Astrocyte of the cerebellum (primary cell): ENCODE data around the gene MEST.
"Not testable (repeated sequence)": the region's sequence is repeated elsewhere in the genome, so short reads cannot be mapped to it uniquely, and the experiment has no call there.

Source experiments
- DNase-seq: peaks from one replicate; pipeline ENCODE4 v3.0.0-alpha.2; 2011; ENCODE audit warnings: low read depth
- H3K4me3 ChIP-seq: 2 replicates; pipeline ENCODE4 v1.5.1; 2011; ENCODE audit warnings: mild to moderate bottlenecking, low read depth, low read length, moderate library complexity
- CTCF ChIP-seq: IDR thresholded peaks from 2 replicates; pipeline ENCODE4 v1.5.1; 2012; ENCODE audit warnings: low read length, low read depth, moderate library complexity, mild to moderate bottlenecking; ENCODE audit errors: missing control alignments
- in situ Hi-C: cut with HindIII; loops from 2 replicates; pipeline ENCODE4 v1.10.0; 2017; ENCODE audit warnings: low sequenced_read_pairs

Gene MEST, protein sequence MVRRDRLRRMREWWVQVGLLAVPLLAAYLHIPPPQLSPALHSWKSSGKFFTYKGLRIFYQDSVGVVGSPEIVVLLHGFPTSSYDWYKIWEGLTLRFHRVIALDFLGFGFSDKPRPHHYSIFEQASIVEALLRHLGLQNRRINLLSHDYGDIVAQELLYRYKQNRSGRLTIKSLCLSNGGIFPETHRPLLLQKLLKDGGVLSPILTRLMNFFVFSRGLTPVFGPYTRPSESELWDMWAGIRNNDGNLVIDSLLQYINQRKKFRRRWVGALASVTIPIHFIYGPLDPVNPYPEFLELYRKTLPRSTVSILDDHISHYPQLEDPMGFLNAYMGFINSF

DNA sequence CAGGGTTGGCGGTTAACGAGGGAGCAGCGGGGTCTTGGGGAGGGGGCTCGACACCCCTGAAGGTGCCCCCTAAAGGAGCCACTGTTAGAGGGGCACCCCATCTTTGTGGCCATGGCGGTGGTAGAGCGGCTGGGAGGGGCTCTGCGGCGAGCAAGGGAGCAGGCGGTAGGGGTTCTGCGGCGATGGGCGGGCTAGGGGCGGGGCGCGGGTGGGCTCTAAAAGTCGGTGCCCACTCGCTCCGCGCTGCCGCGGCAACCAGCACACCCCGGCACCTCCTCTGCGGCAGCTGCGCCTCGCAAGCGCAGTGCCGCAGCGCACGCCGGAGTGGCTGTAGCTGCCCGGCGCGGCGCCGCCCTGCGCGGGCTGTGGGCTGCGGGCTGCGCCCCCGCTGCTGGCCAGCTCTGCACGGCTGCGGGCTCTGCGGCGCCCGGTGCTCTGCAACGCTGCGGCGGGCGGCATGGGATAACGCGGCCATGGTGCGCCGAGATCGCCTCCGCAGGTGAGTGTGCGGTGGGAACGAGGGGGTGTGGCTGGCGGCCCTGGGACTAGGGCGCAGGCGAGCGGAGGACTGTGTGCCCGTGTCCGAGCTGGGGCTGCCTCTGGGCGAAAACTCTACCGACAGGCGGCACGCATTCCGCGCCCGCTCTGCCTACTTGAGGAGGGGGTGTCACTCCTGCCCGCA lies at the start of gene MEST:
Gene MEST, plus strand, starts transcription at position 245 of the 682 bp plus-strand sequence. Its CDS starts 229 bp downstream, at position 474.
- in situ Hi-C loops = no loop called here
- DNase-seq = no peak
- H3K4me3 ChIP-seq = peak within 1 kb of the TSS; percentile 69
- TF ChIP-seq CTCF = no peak

- in situ Hi-C loops = no loop called here
- no peak for TF ChIP-seq CTCF
- DNase-seq = no peak
- H3K4me3 ChIP-seq = no peak overlapping the region
These were observed 49.3 kb upstream of the MEST start for GRCh38 chr7:130442601-130443000.

- DNase-seq = no peak
- H3K4me3 ChIP-seq = no peak overlapping the region
- in situ Hi-C loops = no loop called here
- TF ChIP-seq CTCF = no peak
These were observed 47.7 kb upstream of the MEST start for GRCh38 chr7:130444234-130444633.

DNA sequence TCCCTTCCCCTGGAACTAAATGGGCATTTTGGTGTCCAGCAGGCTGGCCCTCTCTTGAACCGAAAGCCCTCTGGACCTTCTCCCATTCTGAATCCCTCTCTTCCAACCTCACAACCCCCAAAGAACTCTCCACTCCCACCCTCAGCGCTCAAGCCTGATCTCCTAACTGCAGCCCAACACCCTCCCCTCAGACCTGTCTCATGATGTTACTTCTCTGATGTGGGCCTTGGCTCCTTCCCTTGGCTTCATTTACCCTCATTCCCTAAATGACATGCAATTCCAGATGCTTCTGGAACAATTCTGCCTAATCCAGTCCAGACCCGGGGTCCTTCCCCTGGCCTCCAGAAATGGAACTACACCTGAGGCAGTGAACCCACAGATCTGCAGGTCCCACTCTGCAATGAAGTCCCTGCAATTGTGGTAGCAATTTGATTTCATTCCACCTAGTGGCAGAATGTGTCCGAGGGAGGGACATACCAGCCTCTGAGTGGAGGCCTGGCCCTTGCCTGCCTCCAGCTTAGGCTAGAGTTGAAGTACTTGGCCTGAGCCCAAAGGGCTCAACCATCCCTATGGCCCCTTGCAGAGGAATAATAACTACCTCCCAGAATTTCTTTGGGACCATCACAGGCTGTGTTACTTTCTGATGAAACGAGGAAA lies 47.0 kb upstream of the MEST start:
- in situ Hi-C loops = no loop called here
- TF ChIP-seq CTCF = no peak
- H3K4me3 ChIP-seq = no peak overlapping the region

DNA sequence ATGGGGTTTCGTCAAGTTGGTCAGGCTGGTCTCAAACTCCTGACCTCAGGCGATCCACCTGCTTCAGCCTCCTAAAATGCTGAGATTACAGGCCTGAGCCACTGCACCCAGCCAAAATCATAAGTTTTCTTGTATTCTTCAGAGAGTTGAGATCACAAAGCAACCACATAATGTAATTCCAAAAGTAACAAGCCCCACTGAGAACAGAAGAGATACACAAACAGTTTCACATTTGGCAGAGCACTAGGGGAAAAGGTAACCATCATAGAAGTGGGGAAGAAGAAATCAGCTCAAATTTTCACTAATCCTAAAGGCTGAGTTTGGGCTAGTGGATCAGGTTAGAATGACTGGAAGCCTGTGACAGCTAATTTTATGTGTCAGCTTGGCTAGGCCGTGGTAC lies 45.6 kb upstream of the MEST start:
- TF ChIP-seq CTCF = no peak
- in situ Hi-C loops = no loop called here
- no peak overlapping the region for H3K4me3 ChIP-seq
- DNase-seq = no peak

More for the DNA sequence above, 47.0 kb upstream of the MEST start:
- no peak for DNase-seq

DNA sequence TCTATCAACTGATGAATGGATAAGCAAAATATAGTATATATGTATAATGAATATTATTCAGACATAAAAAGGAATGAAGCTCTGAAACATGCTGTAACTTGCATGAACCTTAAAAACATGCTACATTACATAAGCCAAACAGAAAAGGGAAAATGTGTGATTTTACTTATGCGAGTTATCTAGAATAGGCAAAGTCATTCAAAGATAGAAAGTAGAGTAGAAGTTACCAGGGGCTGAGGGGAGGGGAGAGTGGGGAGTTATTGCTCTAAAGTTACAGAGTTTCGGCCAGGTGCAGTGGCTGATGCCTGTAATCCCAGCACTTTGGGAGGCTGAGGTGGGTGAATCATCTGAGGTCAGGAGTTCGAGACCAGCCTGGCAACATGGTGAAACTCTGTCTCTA lies 40.5 kb upstream of the MEST start:
- in situ Hi-C loops, H3K4me3 ChIP-seq, DNase-seq: not testable (repeated sequence)

DNA sequence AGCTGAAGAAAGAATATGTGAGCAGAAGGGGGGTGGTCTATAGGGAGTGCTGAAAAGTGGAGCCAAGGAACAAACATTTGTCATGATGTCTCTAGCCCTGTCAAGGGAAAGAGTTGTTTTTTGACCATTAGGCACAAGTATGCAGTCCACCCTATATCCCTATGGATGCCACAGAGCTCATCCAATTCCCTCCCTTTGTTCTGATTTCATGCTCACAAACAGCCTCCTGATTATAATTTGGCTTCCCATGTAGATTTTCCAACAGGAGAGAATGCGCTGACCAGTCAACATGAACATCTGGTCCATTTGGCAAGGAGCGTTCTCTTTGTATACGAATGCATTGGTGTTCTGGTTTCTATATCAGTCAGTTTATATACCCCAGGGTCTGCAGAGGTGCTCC lies 38.9 kb upstream of the MEST start:
- H3K4me3 ChIP-seq = no peak overlapping the region
- no peak for TF ChIP-seq CTCF
- in situ Hi-C loops = no loop called here
- no peak for DNase-seq
